ENCODE data around the gene BACE2. TPM values are rescaled to one million over a fixed set of nuclear protein-coding genes. Genes with fewer than 3 reads are reported as not detected.

Gene BACE2
- total and polyA plus RNA-seq, 2 of the 13 experiments (the other 11 are each of a cell fraction or from before 2014, with no cell fraction given), result 0.07 to 0.11 TPM

GRCh38 chr21:41322496-41323382, 154.8 kb downstream of the BACE2 start (continued):
- TF ChIP-seq REXO4 (CRISPR knock-in tag; IDR thresholded peaks at IDR 0.05; ENCODE audit: borderline replicate concordance) (no peak), REPIN1 (CRISPR knock-in tag; IDR thresholded peaks at IDR 0.05; ENCODE audit: borderline replicate concordance, low read depth) (peak; percentile 84), SIN3A (IDR thresholded peaks at IDR 0.05; ENCODE audit: borderline replicate concordance, low read depth, low read length) (peak; percentile 14; the same call in 1 of the 2 replicates), RARA (CRISPR knock-in tag; IDR thresholded peaks at IDR 0.05) (peak; percentile 93), KAT8 (CRISPR knock-in tag; IDR thresholded peaks at IDR 0.05) (peak; percentile 59; the same call in 1 of the 2 replicates), HOMEZ (CRISPR knock-in tag; IDR thresholded peaks at IDR 0.05; ENCODE audit: low read depth) (no peak), ZMAT3 (CRISPR knock-in tag; conservative IDR thresholded peaks at IDR 0.05) (peak; percentile 87; the same call in 1 of the 2 replicates), HMG20A (CRISPR knock-in tag; IDR thresholded peaks at IDR 0.05; ENCODE audit: borderline replicate concordance) (peak; percentile 93), U2AF1 (optimal IDR thresholded peaks at IDR 0.05; ENCODE audit: low read depth, low read length) (no peak), ZNF567 (CRISPR knock-in tag; IDR thresholded peaks at IDR 0.05; ENCODE audit: borderline replicate concordance) (0 out of 2 replicates have a peak, but pooled peaks have one; percentile 72), ZMAT5 (CRISPR knock-in tag; IDR thresholded peaks at IDR 0.05; ENCODE audit: borderline replicate concordance, low read depth) (no peak), SNAPC5 (CRISPR knock-in tag; IDR thresholded peaks at IDR 0.05; ENCODE audit: borderline replicate concordance) (no peak; the same call in 1 of the 2 replicates), ZSCAN22 (CRISPR knock-in tag; IDR thresholded peaks at IDR 0.05) (no peak), ATF1 (CRISPR knock-in tag; IDR thresholded peaks at IDR 0.05) (no peak), ZFP36 (IDR thresholded peaks at IDR 0.05; ENCODE audit: borderline replicate concordance, low read depth, low read length, partially characterized antibody) (no peak)
- TF ChIP-seq, protein P1, sequence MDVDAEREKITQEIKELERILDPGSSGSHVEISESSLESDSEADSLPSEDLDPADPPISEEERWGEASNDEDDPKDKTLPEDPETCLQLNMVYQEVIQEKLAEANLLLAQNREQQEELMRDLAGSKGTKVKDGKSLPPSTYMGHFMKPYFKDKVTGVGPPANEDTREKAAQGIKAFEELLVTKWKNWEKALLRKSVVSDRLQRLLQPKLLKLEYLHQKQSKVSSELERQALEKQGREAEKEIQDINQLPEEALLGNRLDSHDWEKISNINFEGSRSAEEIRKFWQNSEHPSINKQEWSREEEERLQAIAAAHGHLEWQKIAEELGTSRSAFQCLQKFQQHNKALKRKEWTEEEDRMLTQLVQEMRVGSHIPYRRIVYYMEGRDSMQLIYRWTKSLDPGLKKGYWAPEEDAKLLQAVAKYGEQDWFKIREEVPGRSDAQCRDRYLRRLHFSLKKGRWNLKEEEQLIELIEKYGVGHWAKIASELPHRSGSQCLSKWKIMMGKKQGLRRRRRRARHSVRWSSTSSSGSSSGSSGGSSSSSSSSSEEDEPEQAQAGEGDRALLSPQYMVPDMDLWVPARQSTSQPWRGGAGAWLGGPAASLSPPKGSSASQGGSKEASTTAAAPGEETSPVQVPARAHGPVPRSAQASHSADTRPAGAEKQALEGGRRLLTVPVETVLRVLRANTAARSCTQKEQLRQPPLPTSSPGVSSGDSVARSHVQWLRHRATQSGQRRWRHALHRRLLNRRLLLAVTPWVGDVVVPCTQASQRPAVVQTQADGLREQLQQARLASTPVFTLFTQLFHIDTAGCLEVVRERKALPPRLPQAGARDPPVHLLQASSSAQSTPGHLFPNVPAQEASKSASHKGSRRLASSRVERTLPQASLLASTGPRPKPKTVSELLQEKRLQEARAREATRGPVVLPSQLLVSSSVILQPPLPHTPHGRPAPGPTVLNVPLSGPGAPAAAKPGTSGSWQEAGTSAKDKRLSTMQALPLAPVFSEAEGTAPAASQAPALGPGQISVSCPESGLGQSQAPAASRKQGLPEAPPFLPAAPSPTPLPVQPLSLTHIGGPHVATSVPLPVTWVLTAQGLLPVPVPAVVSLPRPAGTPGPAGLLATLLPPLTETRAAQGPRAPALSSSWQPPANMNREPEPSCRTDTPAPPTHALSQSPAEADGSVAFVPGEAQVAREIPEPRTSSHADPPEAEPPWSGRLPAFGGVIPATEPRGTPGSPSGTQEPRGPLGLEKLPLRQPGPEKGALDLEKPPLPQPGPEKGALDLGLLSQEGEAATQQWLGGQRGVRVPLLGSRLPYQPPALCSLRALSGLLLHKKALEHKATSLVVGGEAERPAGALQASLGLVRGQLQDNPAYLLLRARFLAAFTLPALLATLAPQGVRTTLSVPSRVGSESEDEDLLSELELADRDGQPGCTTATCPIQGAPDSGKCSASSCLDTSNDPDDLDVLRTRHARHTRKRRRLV (CRISPR knock-in tag; IDR thresholded peaks at IDR 0.05), result peak; percentile 66; the same call in 1 of the 2 replicates
- TF ChIP-seq, protein P2, sequence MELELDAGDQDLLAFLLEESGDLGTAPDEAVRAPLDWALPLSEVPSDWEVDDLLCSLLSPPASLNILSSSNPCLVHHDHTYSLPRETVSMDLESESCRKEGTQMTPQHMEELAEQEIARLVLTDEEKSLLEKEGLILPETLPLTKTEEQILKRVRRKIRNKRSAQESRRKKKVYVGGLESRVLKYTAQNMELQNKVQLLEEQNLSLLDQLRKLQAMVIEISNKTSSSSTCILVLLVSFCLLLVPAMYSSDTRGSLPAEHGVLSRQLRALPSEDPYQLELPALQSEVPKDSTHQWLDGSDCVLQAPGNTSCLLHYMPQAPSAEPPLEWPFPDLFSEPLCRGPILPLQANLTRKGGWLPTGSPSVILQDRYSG (CRISPR knock-in tag; IDR thresholded peaks at IDR 0.05), result no peak
- TF ChIP-seq, protein P3, sequence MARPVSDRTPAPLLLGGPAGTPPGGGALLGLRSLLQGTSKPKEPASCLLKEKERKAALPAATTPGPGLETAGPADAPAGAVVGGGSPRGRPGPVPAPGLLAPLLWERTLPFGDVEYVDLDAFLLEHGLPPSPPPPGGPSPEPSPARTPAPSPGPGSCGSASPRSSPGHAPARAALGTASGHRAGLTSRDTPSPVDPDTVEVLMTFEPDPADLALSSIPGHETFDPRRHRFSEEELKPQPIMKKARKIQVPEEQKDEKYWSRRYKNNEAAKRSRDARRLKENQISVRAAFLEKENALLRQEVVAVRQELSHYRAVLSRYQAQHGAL (CRISPR knock-in tag; IDR thresholded peaks at IDR 0.05; ENCODE audit: not compliant biosample characterization), result no peak
